Central memory CD8-positive, alpha-beta T cell (primary cell): Measurements from ENCODE around the gene KDM5B.

Source experiments
- ATAC-seq: fragments of 150-1000 bp; cut with Tn5 transposase; replicated peaks from 2 replicates; pipeline ENCODE4 v1.10.0; 2022; ENCODE audit warnings: mild to moderate bottlenecking, moderate FRiP score, moderate number of reproducible peaks; ENCODE audit not compliant: poor library complexity, severe bottlenecking; ENCODE audit errors: extremely low read depth
- DNase-seq, 2 donors: peaks; one replicate each; pipeline ENCODE4 v3.0.0; 2021; ENCODE audit warnings: low spot score in 2 of 2
- H3K27ac Mint-ChIP-seq: one replicate; pipeline ENCODE4 v1.8.0; 2022; ENCODE audit warnings: low read depth, mild to moderate bottlenecking, moderate library complexity, mixed read lengths
- H3K27me3 Mint-ChIP-seq: one replicate; pipeline ENCODE4 v1.8.0; 2022; ENCODE audit warnings: mixed read lengths
- H3K36me3 Mint-ChIP-seq: one replicate; pipeline ENCODE4 v1.8.0; 2022; ENCODE audit warnings: mild to moderate bottlenecking, moderate library complexity, mixed read lengths; ENCODE audit not compliant: insufficient read depth
- H3K4me1 Mint-ChIP-seq: one replicate; pipeline ENCODE4 v1.8.0; 2022; ENCODE audit warnings: mixed read lengths
- H3K4me3 Mint-ChIP-seq: one replicate; pipeline ENCODE4 v1.8.0; 2022; ENCODE audit warnings: mild to moderate bottlenecking, moderate library complexity, mixed read lengths
- H3K9me3 Mint-ChIP-seq: one replicate; pipeline ENCODE4 v1.8.0; 2022; ENCODE audit warnings: mixed read lengths

KDM5B gene

GRCh38 chr1:202682477-202682876, 125.7 kb downstream of the KDM5B start:
- ATAC-seq: no peak
- Mint-ChIP-seq H3K4me3 (no peak overlapping the region), H3K27me3 (peaks cover 79% of the 10 kb centered on the region), H3K36me3 (no peaks in the 10 kb centered on the region), H3K27ac (no peak overlapping the region), H3K9me3 (peaks cover 7% of the 10 kb centered on the region), H3K4me1 (no peaks in the 10 kb centered on the region)
- DNase-seq: no peak

DNA sequence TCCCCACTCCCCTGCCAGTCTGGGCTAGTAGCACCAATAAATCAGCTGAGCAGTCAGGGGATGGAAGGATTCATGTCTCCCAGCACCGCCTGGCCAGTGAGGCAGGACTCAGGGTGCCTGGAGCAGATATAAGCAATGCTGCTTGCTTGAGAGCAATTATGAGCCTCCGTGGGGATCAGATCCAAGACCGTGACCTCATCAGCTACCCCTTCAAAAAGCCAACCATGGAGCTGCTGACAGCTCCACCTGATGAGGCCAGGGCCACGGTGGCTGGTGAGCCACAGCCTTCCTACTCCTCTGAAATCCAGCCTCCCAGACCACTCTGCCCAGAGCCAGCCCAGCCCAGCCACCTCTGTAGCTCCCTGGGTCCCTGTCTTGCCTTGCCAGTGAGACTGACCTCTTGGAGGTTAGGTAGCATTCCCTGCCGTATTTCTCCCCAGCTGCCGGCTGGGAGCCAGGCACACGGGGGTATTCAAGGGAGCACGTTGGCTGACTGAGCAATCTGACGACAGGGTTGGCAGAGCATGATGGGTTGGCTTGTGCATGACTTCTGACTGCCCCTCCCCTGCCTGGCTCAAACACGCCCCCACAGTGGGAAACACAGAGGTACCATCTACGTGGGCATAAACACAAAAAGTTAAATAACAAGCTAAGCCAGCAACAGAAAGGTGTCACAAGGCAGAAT, 126.3 kb downstream of the KDM5B start:
- Mint-ChIP-seq H3K27me3 (peaks cover 78% of the 10 kb centered on the region), H3K27ac (no peak overlapping the region), H3K36me3 (no peaks in the 10 kb centered on the region), H3K9me3 (peaks cover 10% of the 10 kb centered on the region), H3K4me1 (no peaks in the 10 kb centered on the region), H3K4me3 (no peak overlapping the region)
- DNase-seq (no peak), ATAC-seq (no peak)

GRCh38 chr1:202680586-202681352, 127.5 kb downstream of the KDM5B start:
- Mint-ChIP-seq H3K4me1 (no peaks in the 10 kb centered on the region), H3K9me3 (peaks cover 12% of the 10 kb centered on the region), H3K4me3 (no peak overlapping the region), H3K27ac (no peak overlapping the region), H3K27me3 (peaks cover 80% of the 10 kb centered on the region), H3K36me3 (no peaks in the 10 kb centered on the region)
- ATAC-seq (no peak), DNase-seq (no peak)

- Mint-ChIP-seq H3K4me1 (no peaks in the 10 kb centered on the region), H3K9me3 (peaks cover 12% of the 10 kb centered on the region), H3K36me3 (no peaks in the 10 kb centered on the region), H3K4me3 (no peak overlapping the region), H3K27me3 (peaks cover 84% of the 10 kb centered on the region), H3K27ac (no peak overlapping the region)
- ATAC-seq: no peak
- no peak for DNase-seq
These were observed 128.6 kb downstream of the KDM5B start for GRCh38 chr1:202679406-202680177.

DNA sequence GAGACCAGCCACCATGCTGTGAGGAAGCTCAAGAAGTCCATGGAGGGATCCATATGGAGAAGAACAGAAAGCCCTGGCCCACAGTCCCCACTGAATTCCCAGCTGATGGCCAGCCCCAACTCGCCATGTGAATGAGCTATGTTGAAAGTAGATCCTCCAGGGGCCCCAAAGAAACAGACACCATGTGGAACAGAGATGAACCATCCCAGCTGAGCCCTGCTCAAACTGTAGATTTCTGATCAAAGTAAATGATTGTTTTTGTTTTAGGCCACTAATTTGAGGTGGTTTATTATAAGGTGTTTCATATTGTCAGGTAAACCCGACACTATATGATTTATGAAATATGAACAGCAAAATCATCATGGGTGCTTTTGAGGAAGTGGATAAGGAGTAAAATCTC, 130.8 kb downstream of the KDM5B start:
- DNase-seq: no peak
- Mint-ChIP-seq H3K27me3 (peaks cover 74% of the 10 kb centered on the region), H3K9me3 (peaks cover 15% of the 10 kb centered on the region)

More for the DNA sequence above, 130.8 kb downstream of the KDM5B start:
- ATAC-seq: no peak
- no peaks in the 10 kb centered on the region for H3K36me3 Mint-ChIP-seq
- H3K4me1 Mint-ChIP-seq: peaks cover 3% of the 10 kb centered on the region
- no peak overlapping the region for H3K27ac Mint-ChIP-seq
- no peak overlapping the region for H3K4me3 Mint-ChIP-seq
